HK-2 (cell line): Measurements from ENCODE around the gene ITPKC.
"Not testable (repeated sequence)": the region's sequence is repeated elsewhere in the genome, so short reads cannot be mapped to it uniquely, and the experiment has no call there.

Experiments used
- DNase-seq: peaks from one replicate; pipeline ENCODE4 v3.0.0-alpha.2; 2018; ENCODE audit not compliant: unreplicated experiment

The ITPKC gene

DNA sequence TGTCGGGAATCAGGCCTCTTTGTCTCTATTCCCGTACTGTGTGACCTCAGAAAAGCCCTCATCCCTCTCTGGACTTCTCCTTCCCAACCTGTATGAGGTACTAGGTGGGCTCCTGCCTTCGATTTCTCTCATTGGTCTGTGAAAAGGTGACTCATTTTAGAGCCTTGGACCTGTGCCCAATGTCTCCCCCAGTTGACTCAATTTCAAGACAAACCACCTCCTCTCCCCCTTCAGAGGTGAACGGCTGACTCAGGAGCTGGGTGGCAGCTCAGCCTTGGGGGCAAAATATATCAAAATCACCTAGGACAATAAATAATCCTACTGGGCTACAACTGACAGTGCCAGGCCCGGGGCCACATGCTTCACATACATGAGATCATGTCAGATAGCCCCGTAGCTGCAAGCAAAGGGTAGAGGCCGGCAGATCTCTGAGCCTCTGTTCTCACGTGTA lies 856 bp upstream of the ITPKC start:
- DNase-seq = peak; percentile 85

DNA sequence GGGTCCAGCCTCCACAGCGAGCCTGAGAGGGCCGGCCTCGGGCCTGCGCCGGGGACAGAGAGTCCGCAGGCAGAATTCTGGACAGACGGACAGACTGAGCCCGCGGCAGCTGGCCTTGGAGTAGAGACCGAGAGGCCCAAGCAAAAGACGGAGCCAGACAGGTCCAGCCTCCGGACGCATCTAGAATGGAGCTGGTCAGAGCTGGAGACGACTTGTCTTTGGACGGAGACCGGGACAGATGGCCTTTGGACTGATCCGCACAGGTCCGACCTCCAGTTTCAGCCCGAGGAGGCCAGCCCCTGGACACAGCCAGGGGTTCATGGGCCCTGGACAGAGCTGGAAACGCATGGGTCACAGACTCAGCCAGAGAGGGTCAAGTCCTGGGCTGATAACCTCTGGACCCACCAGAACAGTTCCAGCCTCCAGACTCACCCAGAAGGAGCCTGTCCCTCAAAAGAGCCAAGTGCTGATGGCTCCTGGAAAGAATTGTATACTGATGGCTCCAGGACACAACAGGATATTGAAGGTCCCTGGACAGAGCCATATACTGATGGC lies 490 bp downstream of the ITPKC start:
- DNase-seq = no peak

DNA sequence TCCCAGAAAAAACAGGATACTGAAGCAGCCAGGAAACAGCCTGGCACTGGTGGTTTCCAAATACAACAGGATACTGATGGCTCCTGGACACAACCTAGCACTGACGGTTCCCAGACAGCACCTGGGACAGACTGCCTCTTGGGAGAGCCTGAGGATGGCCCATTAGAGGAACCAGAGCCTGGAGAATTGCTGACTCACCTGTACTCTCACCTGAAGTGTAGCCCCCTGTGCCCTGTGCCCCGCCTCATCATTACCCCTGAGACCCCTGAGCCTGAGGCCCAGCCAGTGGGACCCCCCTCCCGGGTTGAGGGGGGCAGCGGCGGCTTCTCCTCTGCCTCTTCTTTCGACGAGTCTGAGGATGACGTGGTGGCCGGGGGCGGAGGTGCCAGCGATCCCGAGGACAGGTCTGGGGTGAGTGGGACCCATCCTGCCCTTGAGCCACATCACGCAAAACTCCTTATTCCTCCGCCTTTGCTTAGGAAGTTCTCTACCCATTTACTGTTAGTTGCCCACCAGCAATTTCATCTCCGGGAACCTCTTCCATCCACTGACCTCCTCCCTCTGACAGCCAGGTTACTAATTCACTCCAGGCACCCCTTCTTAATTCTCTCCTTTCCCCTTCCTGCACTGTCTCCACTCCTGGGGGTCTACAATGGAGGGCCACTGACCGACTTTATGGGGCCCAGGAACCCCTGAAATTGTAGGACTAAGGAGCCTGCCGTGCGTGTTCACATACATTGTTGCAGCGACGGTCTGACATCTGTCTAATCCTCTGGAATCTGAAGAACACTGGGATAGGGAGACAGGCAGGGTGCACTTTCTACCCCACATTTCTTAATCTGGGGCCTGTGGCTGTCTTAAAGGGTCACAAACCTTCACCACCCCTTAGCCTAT lies 1.2 kb downstream of the ITPKC start:
- peak; percentile 29 for DNase-seq

GRCh38 chr19:40718774-40719391 lies 2.0 kb downstream of the ITPKC start:
- DNase-seq = peak; percentile 68

DNA sequence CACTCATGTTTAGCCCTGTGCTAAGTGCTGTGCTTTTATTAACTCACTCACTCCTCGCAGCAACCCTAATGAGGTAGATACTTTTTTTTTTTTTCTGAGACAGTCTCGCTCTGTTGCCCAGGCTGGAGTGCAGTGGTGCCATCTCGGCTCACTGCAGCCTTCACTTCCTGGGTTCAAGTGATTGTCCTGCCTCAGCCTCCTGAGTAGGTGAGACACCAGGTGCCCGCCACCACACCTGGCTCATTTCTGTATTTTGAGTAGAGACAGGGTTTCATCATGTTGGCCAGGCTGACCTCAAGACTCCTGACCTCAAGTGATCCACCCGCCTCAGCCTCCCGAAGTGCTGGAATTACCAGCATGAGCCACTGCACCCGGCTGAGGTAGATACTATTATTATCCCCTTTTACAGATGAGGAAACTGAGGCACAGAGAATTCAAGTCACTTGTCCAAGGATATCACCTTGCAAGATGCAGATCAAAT lies 2.5 kb downstream of the ITPKC start:
- DNase-seq = peak; percentile 13

GRCh38 chr19:40721140-40721486 lies 4.2 kb downstream of the ITPKC start:
- no peak for DNase-seq

- DNase-seq = no peak
Observed at GRCh38 chr19:40721936-40722661, 5.2 kb downstream of the ITPKC start.

DNA sequence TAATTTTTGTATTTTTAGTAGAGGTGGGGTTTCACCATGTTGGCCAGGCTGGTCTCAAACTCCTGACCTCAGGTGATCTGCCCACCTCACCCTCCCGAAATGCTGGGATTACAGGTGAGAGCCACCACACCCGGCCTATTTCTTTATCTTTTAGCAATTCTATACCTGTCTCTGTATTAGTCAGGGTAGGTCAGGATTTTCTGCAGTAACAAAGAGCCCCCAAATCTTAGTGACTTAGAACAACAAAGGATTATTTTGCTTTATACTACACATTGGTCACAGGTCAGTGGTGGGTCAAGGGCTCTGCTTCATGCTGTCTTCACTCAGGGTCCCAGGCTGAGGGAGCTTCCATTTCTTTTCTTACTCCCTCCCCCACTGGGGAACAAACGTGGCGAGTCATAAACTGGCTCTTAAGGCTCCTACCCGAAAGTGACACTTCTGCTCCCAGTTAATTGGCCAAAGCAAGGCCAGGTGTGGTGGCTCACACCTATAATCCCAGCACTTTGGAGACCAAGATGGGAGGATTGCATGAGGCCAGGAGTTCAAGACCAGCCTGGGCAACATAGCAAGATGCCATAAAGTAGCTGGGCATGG lies 6.8 kb downstream of the ITPKC start:
- DNase-seq = no peak

- no peak for DNase-seq
Observed at GRCh38 chr19:40724315-40724714, 7.4 kb downstream of the ITPKC start.

GRCh38 chr19:40724855-40725254 lies 7.9 kb downstream of the ITPKC start:
- no peak for DNase-seq

- DNase-seq = no peak
Observed at GRCh38 chr19:40726279-40726678, 9.4 kb downstream of the ITPKC start.

- DNase-seq = not testable (repeated sequence)
Observed at GRCh38 chr19:40730065-40730464, 13.2 kb downstream of the ITPKC start.

- DNase-seq = not testable (repeated sequence)
Observed at GRCh38 chr19:40732304-40732703, 15.4 kb downstream of the ITPKC start.

- DNase-seq = no peak
Observed at GRCh38 chr19:40733149-40733548, 16.2 kb downstream of the ITPKC start.

- DNase-seq = no peak
Observed at GRCh38 chr19:40735013-40735771, 18.3 kb downstream of the ITPKC start.

DNA sequence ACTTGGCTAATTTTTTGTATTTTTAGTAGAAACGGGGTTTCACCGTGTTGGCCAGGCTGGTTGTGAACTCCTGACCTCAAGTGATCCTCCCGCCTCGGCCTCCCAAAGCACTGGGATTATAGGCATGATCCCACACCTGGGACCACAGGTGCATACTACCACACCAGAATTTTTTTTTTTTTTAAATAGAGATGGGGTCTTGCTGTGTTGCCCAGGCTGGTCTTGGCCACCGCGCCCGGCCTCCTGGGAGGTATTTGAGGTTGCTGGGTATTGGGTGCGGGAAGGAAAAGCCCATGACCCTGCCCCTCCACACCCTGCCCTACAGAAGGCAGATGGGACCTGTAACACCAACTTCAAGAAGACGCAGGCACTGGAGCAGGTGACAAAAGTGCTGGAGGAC lies 19.7 kb downstream of the ITPKC start:
- DNase-seq = no peak

GRCh38 chr19:40737102-40737644 lies 20.3 kb downstream of the ITPKC start:
- no peak for DNase-seq

- DNase-seq = no peak
Observed at GRCh38 chr19:40739030-40739839, 22.3 kb downstream of the ITPKC start.

DNA sequence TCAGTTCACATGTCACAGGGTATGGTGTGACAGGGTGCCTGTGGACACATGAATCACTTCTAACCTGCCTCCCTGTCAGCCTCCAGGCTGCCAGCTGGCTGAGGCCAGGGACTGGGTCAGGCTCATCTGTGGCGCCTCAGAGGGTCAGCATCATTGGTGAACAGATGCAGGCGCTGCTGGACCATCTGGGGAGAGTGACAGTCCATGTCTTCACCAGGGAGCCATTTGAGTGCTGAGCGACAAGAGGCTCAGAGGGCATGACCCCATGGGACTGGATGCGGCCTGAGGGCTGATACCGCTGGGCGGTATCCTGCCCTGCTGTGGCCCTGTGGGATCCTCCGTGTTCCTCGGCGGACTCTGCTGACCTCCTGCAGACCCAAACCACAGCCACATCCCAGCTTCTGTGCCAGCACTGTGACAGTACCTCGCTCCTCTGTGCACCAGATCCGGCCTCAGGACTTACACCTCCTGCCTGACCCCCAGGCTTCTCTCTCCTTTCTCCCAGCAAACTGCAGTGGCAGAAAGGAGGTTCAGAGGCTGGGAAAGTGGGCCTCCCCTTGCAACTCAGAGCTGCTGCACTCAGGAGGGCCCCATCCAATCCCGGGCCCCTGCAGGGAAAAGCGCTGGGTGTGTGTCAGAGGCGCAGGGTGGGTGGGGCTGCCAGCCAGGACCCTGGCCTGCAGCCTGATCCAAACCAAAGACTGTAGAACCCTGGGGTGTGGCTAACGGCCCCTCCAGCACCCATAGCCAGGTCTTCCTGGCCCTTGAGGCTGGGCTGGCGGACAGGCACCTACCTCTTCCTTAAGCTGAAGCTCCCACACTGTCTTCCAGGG lies 23.2 kb downstream of the ITPKC start:
- no peak for DNase-seq
